ENCODE results near the gene VPS4A. TPM values are rescaled to one million over a fixed set of nuclear protein-coding genes. Genes with fewer than 3 reads are reported as not detected.
"Not testable (repeated sequence)": the region's sequence is repeated elsewhere in the genome, so short reads cannot be mapped to it uniquely, and the experiment has no call there.

VPS4A gene
- total and polyA plus RNA-seq, 2 donors = 15.1 to 28.4 TPM

DNA sequence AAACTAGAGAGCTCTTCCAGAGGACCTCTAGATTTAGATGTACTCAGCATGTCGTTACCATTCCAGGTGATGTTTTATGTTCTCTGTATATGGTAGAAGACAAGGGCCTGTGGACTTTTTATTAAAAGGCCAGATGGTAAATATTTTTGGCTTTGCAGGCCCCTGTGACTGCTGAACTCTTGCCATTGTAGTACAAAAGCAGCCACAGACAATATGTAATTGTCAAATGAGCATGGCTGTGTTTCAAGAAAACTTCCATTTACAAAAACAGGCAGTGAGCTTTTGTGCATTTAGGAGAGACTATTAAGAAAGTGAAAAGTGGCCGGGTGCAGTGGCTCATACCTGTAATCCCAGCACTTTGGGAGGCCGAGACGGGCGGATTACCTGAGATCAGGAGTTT lies 33.0 kb downstream of the VPS4A start:
- 96% methylated on average over 5 of the region's 5 CpGs for WGBS
- H3K36me3 ChIP-seq (ENCODE audit: control insufficient read depth in 2 of 2, insufficient read depth in 2 of 2, low read length in 1 of 2) = peaks cover 14 to 27% of the 10 kb centered on the region in 2 donors
- H3K27ac ChIP-seq (ENCODE audit: low read depth in 1 of 2, low read length in 1 of 2) = no peak overlapping the region

DNA sequence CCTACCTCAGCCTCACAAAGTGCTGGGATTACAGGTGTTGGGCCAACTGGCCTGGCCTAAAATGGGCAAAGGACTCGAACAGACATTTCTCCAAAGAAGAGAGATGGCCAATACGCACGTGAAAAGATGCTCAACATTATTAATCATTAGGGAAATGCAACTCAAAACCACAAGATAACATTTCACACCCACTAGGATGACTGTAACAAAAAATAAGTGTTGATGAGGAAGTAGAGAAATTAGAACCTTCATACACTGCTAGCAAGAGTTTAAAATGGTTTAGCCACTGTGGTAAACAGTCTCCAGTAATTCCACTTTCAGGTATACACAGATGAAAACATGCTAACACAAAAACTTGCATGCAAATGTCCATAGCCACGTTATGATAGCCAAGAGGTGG lies 34.8 kb downstream of the VPS4A start:
- Histone ChIP-seq H3K4me3 (ENCODE audit: low read length in 2 of 2) (no peak overlapping the region), H3K36me3 (ENCODE audit: control insufficient read depth in 2 of 2, insufficient read depth in 2 of 2, low read length in 1 of 2) (peaks cover 18 to 31% of the 10 kb centered on the region in 2 donors), H3K27me3 (ENCODE audit: control insufficient read depth in 2 of 2, insufficient read depth in 1 of 2, low read length in 1 of 2) (no peaks in the 10 kb centered on the region), H3K4me1 (ENCODE audit: control insufficient read depth in 2 of 2, insufficient read depth in 2 of 2, low read length in 2 of 2) (peaks cover 0 to 1% of the 10 kb centered on the region in 2 donors), H3K9me3 (ENCODE audit: control insufficient read depth in 2 of 2, insufficient read depth in 1 of 2, low read length in 1 of 2) (no peaks in the 10 kb centered on the region), H3K27ac (ENCODE audit: low read depth in 1 of 2, low read length in 1 of 2) (no peak overlapping the region)
- no peak for DNase-seq (ENCODE audit: low read depth in 6 of 9, low spot score in 9 of 9)
- 94% methylated on average over 4 of the region's 4 CpGs for WGBS

More for the DNA sequence above, 33.0 kb downstream of the VPS4A start:
- H3K4me1 ChIP-seq (ENCODE audit: control insufficient read depth in 2 of 2, insufficient read depth in 2 of 2, low read length in 2 of 2) = peaks cover 7 to 12% of the 10 kb centered on the region in 2 donors
- no peak overlapping the region for H3K4me3 ChIP-seq (ENCODE audit: low read length in 2 of 2)
- H3K9me3 ChIP-seq (ENCODE audit: control insufficient read depth in 2 of 2, insufficient read depth in 1 of 2, low read length in 1 of 2) = no peaks in the 10 kb centered on the region
- no peak for DNase-seq (ENCODE audit: low read depth in 6 of 9, low spot score in 9 of 9)
- no peaks in the 10 kb centered on the region for H3K27me3 ChIP-seq (ENCODE audit: control insufficient read depth in 2 of 2, insufficient read depth in 1 of 2, low read length in 1 of 2)

DNA sequence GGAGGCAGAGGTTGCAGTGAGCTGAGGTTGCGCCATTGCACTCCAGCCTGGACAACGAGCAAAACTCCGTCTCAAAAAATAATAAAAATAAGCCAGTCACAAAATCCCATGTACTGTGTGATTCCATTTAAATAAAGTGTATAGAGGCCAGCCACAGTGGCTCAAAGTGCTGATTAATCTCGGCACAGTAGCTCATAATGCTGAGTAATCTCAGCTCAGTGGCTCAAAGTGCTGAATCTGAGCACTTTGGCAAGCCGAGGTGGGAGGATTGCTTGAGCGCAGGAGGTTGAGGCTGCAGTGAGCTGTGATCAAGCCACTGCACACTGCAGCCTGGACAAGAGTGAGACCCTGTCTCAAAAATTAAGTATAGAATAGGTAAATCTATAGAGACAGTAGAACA lies 35.5 kb downstream of the VPS4A start:
- H3K9me3 ChIP-seq (ENCODE audit: control insufficient read depth in 2 of 2, insufficient read depth in 1 of 2, low read length in 1 of 2) = no peaks in the 10 kb centered on the region
- H3K4me1 ChIP-seq (ENCODE audit: control insufficient read depth in 2 of 2, insufficient read depth in 2 of 2, low read length in 2 of 2) = no peaks in the 10 kb centered on the region
- H3K4me3 ChIP-seq (ENCODE audit: low read length in 2 of 2) = no peak overlapping the region
- DNase-seq (ENCODE audit: low read depth in 6 of 9, low spot score in 9 of 9) = no peak
- H3K36me3 ChIP-seq (ENCODE audit: control insufficient read depth in 2 of 2, insufficient read depth in 2 of 2, low read length in 1 of 2) = peaks cover 18 to 29% of the 10 kb centered on the region in 2 donors
- no peaks in the 10 kb centered on the region for H3K27me3 ChIP-seq (ENCODE audit: control insufficient read depth in 2 of 2, insufficient read depth in 1 of 2, low read length in 1 of 2)
- 90% methylated on average over 6 of the region's 6 CpGs for WGBS
- no peak overlapping the region for H3K27ac ChIP-seq (ENCODE audit: low read depth in 1 of 2, low read length in 1 of 2)

DNA sequence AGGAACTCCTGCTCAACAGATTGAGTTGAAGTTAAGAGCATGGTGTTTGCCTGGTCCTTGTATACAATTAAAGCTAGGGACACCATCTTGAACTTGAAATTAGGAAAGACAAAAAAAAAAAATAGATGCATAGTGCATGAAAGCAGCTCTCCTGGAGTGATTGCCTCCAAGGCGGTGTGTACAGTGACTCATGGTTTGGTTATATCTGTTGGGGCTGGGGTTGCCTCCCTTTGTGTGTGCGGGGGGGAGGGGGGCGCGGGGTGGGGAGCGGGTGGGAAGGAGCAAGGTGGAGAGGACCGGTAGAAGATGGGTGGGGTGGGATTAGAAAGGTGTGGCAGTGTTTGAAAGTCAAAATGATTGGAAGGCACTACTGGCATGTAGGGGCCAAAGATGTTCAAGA lies 37.1 kb downstream of the VPS4A start:
- over 99% methylated on average over 6 of the region's 6 CpGs for WGBS
- DNase-seq (ENCODE audit: low read depth in 6 of 9, low spot score in 9 of 9) = no peak
- Histone ChIP-seq H3K4me3 (ENCODE audit: low read length in 2 of 2) (no peak overlapping the region), H3K27ac (ENCODE audit: low read depth in 1 of 2, low read length in 1 of 2) (no peak overlapping the region), H3K9me3 (ENCODE audit: control insufficient read depth in 2 of 2, insufficient read depth in 1 of 2, low read length in 1 of 2) (no peaks in the 10 kb centered on the region), H3K4me1 (ENCODE audit: control insufficient read depth in 2 of 2, insufficient read depth in 2 of 2, low read length in 2 of 2) (no peaks in the 10 kb centered on the region), H3K27me3 (ENCODE audit: control insufficient read depth in 2 of 2, insufficient read depth in 1 of 2, low read length in 1 of 2) (no peaks in the 10 kb centered on the region), H3K36me3 (ENCODE audit: control insufficient read depth in 2 of 2, insufficient read depth in 2 of 2, low read length in 1 of 2) (peaks cover 22 to 29% of the 10 kb centered on the region in 2 donors)

DNA sequence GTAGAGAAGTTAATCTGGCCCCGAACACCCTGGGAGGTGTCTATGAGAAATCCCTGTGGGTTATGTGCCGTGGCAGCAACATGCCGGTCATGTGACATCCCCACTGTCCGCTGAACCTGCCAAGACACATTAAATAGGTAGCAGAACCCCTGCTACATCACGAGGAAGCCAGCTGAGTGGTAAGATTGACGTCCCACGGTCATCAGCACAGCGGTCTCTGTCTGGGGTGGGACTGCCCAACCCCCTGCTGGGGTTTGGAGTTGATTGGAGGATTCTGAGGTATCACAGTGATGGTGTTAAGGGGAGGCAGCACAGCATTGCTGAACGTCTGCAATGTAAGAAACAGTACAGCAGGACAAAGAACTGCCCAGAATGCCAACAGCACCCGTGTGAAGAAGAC lies 38.4 kb downstream of the VPS4A start:
- no peak overlapping the region for H3K27ac ChIP-seq (ENCODE audit: low read depth in 1 of 2, low read length in 1 of 2)
- H3K36me3 ChIP-seq (ENCODE audit: control insufficient read depth in 2 of 2, insufficient read depth in 2 of 2, low read length in 1 of 2) = peaks cover 18 to 25% of the 10 kb centered on the region in 2 donors
- H3K9me3 ChIP-seq (ENCODE audit: control insufficient read depth in 2 of 2, insufficient read depth in 1 of 2, low read length in 1 of 2) = no peaks in the 10 kb centered on the region
- H3K4me1 ChIP-seq (ENCODE audit: control insufficient read depth in 2 of 2, insufficient read depth in 2 of 2, low read length in 2 of 2) = no peaks in the 10 kb centered on the region
- DNase-seq (ENCODE audit: low read depth in 6 of 9, low spot score in 9 of 9) = no peak
- no peaks in the 10 kb centered on the region for H3K27me3 ChIP-seq (ENCODE audit: control insufficient read depth in 2 of 2, insufficient read depth in 1 of 2, low read length in 1 of 2)
- no peak overlapping the region for H3K4me3 ChIP-seq (ENCODE audit: low read length in 2 of 2)
- WGBS = 99% methylated on average over 10 of the region's 10 CpGs

DNA sequence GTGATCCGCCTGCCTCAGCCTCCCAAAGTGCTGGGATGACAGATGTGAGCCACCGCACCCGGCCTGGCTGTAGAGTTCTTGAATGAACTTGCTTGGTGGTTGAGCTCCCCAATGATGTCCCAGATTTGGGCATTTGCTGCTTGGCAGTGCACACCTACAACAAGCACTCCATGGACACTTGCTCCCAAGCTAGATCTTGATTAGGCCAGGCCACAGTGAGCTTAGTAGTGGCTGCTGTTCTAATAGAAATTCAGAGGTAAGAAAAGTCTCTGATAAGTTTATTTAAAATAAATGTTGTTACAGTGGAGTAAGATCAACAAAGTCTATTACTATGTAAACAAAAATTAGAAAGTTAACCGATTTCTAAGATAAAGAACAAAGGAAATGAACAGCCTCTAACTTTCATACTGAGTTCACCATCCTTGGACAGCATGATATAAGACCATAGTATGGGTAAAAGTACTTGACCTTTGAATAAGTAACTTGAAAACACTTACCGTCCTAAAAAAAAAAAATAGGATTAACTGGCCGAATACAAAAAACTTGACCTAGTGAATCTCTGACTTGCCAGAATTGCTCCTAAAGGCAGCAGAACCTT lies 39.5 kb downstream of the VPS4A start:
- 98% methylated on average over 6 of the region's 6 CpGs for WGBS
- no peaks in the 10 kb centered on the region for H3K4me1 ChIP-seq (ENCODE audit: control insufficient read depth in 2 of 2, insufficient read depth in 2 of 2, low read length in 2 of 2)
- H3K9me3 ChIP-seq (ENCODE audit: control insufficient read depth in 2 of 2, insufficient read depth in 1 of 2, low read length in 1 of 2) = no peaks in the 10 kb centered on the region
- no peaks in the 10 kb centered on the region for H3K27me3 ChIP-seq (ENCODE audit: control insufficient read depth in 2 of 2, insufficient read depth in 1 of 2, low read length in 1 of 2)
- DNase-seq (ENCODE audit: low read depth in 6 of 9, low spot score in 9 of 9) = no peak
- H3K27ac ChIP-seq (ENCODE audit: low read depth in 1 of 2, low read length in 1 of 2) = no peak overlapping the region
- peaks cover 24 to 31% of the 10 kb centered on the region in 2 donors for H3K36me3 ChIP-seq (ENCODE audit: control insufficient read depth in 2 of 2, insufficient read depth in 2 of 2, low read length in 1 of 2)
- H3K4me3 ChIP-seq (ENCODE audit: low read length in 2 of 2) = no peak overlapping the region

- peaks cover 33 to 34% of the 10 kb centered on the region in 2 donors for H3K36me3 ChIP-seq (ENCODE audit: control insufficient read depth in 2 of 2, insufficient read depth in 2 of 2, low read length in 1 of 2)
- DNase-seq (ENCODE audit: low read depth in 6 of 9, low spot score in 9 of 9) = no peak
- WGBS = 98% methylated on average over 12 of the region's 12 CpGs
Observed at GRCh38 chr16:69351309-69352027, 40.3 kb downstream of the VPS4A start, which contains the start of gene TMED6. Gene TMED6, minus strand, starts transcription at chr16:69351786. Its CDS starts 33 bp downstream, at chr16:69351753.

GRCh38 chr16:69360070-69360469 lies 48.9 kb downstream of the VPS4A start:
- not testable (repeated sequence) for H3K4me3 ChIP-seq (ENCODE audit: low read length in 2 of 2); H3K27me3 ChIP-seq (ENCODE audit: control insufficient read depth in 2 of 2, insufficient read depth in 1 of 2, low read length in 1 of 2); DNase-seq (ENCODE audit: low read depth in 6 of 9, low spot score in 9 of 9); H3K27ac ChIP-seq (ENCODE audit: low read depth in 1 of 2, low read length in 1 of 2); H3K4me1 ChIP-seq (ENCODE audit: control insufficient read depth in 2 of 2, insufficient read depth in 2 of 2, low read length in 2 of 2); H3K9me3 ChIP-seq (ENCODE audit: control insufficient read depth in 2 of 2, insufficient read depth in 1 of 2, low read length in 1 of 2)
- WGBS = over 99% methylated on average over 9 of the region's 9 CpGs
- peaks cover 35 to 53% of the 10 kb centered on the region in 2 donors for H3K36me3 ChIP-seq (ENCODE audit: control insufficient read depth in 2 of 2, insufficient read depth in 2 of 2, low read length in 1 of 2)

More at GRCh38 chr16:69351309-69352027, 40.3 kb downstream of the VPS4A start, which contains the start of gene TMED6:
- Histone ChIP-seq H3K27me3 (ENCODE audit: control insufficient read depth in 2 of 2, insufficient read depth in 1 of 2, low read length in 1 of 2) (no peaks in the 10 kb centered on the region), H3K4me3 (ENCODE audit: low read length in 2 of 2) (no peak within 1 kb of the TSS), H3K4me1 (ENCODE audit: control insufficient read depth in 2 of 2, insufficient read depth in 2 of 2, low read length in 2 of 2) (no peaks in the 10 kb centered on the region), H3K9me3 (ENCODE audit: control insufficient read depth in 2 of 2, insufficient read depth in 1 of 2, low read length in 1 of 2) (no peaks in the 10 kb centered on the region), H3K27ac (ENCODE audit: low read depth in 1 of 2, low read length in 1 of 2) (no peak within 1 kb of the TSS)

DNA sequence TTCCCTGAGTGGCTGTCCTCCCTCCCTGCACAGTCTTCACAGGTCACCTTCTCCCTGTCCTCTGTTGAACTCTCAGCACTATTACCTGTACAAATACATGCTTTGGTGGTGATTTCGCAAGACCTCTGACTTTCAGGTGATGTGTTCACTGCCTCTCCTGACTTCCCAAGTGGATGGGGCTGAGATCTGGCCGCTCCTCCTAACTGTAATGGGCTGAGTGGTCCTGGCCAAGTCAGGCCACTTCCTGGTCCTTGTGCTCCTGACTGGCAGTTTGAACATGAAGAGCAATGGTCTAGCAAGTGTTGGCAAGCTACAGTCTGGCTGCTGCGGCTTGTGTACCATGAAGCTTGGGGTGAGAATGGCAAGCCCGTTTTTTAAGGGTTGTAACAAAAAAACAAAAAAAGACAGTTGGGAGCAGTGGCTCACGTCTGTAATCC lies 52.1 kb downstream of the VPS4A start:
- no peak overlapping the region for H3K27ac ChIP-seq (ENCODE audit: low read depth in 1 of 2, low read length in 1 of 2)
- WGBS = 96% methylated on average over 5 of the region's 5 CpGs
- no peaks in the 10 kb centered on the region for H3K9me3 ChIP-seq (ENCODE audit: control insufficient read depth in 2 of 2, insufficient read depth in 1 of 2, low read length in 1 of 2)
- no peak overlapping the region for H3K4me3 ChIP-seq (ENCODE audit: low read length in 2 of 2)
- peaks cover 51 to 66% of the 10 kb centered on the region in 2 donors for H3K36me3 ChIP-seq (ENCODE audit: control insufficient read depth in 2 of 2, insufficient read depth in 2 of 2, low read length in 1 of 2)
- no peaks in the 10 kb centered on the region for H3K4me1 ChIP-seq (ENCODE audit: control insufficient read depth in 2 of 2, insufficient read depth in 2 of 2, low read length in 2 of 2)
- H3K27me3 ChIP-seq (ENCODE audit: control insufficient read depth in 2 of 2, insufficient read depth in 1 of 2, low read length in 1 of 2) = no peaks in the 10 kb centered on the region
- DNase-seq (ENCODE audit: low read depth in 6 of 9, low spot score in 9 of 9) = no peak

Measured in thymus (tissue), 11 donors.